Measurements from ENCODE around the gene ACSF2.

DNA sequence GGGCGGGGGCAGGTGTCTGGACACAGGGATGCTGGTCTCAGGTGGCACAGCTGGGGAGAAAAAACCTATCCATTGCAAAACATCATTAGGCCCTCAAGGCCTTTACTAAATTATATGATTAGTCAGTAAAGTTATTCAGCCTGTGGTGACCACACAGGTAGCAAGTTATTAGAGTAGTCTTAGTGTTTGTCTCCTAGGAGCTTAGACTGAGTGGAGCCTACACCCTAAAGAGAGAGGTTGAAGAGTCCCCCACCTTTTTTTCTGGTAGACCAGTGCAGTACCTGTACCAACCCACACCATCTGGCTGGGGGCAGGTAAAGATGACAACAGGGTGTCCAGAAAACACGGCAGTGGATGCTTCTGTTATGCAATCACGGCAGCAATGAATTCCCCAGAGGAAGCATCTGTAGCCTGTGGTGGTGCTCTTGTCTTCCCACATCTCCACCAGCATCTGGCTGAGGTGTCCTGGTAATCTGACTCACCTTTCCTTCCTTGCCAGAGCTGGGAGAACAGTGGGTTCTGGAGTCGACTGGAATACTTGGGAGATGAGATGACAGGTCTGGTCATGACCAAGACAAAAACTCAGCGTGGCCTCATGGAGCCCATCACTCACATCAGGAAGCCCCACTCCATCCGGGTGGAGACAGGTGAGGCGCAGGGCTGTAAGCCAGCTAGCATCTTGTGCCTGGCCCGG, 93.3 kb downstream of the ACSF2 start:
- TF ChIP-seq TAF1 (IDR thresholded peaks at IDR 0.05; ENCODE audit: borderline replicate concordance, low read depth, low read length) (no peak), POLR2A (IDR thresholded peaks at IDR 0.05; ENCODE audit: low read depth, low read length) (no peak), POLR2AphosphoS5 (IDR thresholded peaks at IDR 0.05; ENCODE audit: low read depth, low read length) (no peak)

Data from GM12892 (cell line).